GM21717 (cell line): ENCODE results near the gene PPP1R1B.

Experiments
- ATAC-seq: cut with Tn5 transposase; IDR thresholded peaks from one replicate; pipeline ENCODE4 v1.9.1; 2021; ENCODE audit warnings: mild to moderate bottlenecking, moderate library complexity; ENCODE audit not compliant: unreplicated experiment

The PPP1R1B gene

DNA sequence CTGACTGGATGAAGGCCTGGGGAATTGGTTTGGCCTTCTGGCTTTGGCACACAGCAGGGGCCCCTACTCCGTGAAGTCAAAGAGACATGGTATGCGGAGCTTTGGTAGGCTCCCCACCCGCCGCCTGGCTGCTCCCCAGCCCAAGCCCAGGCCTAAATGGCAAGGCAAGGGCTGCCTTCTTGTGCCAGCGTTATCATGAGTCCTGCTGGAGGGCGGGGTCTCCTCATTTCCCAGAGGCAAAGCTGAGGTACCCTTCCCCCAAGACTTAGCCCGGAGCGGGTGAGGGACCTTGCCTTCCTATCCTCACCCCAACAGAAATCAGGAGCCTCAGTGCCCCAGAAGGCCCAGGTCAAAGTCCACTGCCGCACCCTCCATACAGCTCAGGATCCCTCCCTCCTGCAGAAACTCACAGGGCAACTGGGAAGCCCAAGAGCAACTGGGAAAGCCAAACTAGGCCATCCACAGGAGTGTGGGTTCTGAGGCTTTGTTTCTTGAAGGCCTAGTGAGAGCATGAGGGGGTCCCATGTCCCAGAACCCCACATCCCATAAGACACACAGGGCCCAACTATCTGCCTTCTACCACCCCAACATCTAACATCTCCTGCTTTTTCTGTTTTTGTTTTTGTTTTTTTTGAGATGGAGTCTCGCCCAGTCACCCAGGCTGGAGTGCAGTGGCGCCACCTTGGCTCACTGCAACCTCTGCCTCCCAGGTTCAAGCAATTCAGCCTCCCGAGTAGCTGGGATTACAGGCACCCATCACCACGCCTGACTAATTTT, 51.8 kb downstream of the PPP1R1B start:
- ATAC-seq: no peak

DNA sequence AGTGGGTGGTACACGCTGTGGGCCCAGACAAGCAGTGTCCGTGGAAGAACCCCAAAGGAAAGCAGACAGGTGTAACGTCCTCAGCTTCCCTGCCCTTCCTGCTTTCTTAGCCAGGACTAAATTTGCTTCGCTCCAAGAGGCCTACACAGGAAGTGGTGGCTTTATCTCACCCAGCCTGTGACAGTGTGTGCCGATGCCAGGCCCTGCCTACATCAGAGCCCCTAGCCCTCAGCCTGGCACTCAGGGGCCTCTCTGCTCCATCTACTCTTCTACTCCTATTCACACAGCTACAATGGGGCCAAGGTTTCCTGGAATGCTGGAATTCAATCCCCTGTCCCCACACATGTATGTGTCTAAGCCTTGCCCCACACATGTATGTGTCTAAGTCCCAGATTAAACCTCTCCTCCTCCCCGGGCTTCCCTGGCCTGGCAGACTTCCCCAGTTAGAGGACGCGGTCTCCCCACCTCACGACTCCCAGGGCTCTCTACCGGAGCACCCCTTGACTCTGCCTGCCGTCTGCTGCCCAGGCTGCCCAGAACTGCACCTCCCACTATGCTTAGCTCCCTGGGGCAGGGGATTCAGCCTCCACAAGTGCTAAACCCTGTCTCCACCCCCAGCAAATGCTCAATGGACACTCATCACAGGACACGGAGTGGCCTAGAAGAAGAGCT, 52.9 kb downstream of the PPP1R1B start:
- no peak for ATAC-seq

DNA sequence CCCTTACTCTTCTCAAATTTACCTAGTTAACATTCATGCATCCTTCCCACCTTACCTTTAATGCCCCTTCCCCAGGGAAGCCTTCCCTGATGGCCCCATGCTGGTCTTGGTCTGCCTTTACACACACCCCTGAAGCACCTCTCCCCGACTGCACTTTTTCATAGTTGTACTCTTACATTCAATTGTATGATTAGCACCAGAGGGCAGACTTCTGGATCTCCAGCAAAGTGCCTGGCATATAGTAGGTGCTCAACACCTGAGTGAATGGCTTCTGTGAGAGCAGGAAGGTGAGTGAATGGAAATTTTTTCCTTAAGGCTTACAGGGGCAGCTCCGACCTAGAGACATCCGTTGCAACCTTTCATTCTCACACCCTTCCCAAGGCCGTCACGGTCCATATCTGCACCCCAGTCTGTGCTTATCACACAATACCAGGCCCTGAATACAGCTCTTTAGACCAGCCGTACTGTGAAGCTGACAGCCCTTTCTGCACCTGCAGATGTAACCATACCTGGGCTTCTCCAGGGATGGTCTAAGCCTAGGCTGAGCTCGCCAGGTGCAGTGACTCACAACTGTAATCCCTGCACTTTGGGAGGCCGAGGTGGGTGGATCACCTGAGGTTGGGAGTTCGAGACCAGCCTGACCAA, 56.7 kb downstream of the PPP1R1B start:
- ATAC-seq: no peak

DNA sequence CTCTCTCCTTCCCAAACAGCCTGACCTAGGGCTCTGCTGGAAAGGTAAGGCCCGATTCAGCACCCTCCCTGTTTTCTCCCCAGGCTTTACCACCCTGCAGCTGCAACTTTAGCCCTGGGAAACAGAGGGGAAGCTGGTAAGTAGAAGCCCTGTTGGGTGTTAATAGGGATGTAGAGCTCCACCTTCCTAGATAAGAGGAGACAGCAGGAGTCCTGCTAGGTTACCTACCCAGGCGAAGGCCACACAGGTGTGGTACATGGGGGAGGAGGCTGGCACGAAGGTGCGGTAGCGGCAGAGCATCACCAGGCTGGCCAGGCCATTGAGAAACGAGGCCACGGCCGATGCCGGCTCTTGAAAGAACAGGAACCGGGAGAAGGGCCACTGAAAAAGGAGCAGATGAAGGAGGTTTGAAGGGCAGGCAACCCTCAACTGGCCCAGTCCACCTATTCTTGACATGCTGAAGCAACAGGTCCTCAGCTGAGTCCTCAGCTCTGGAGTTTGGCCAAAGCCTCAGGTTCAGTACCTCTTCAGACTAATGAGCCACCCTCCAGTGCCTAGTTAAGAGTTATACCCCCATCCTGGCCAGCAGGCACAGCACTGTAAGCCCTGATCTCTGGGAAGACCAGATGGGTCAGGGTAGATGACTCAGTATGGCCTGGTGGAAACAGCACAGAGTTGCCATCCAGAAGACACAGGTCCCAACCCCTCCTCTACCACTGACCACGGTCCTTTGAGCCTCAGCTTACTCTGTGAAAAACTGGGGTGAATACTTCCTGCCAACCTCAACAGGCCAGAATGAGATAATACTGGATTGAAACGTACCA, 57.8 kb downstream of the PPP1R1B start:
- no peak for ATAC-seq
